Suprapubic skin (tissue), 4 donors: ENCODE measurements around the gene EXOC2. TPM values are rescaled to one million over a fixed set of nuclear protein-coding genes. Genes with fewer than 3 reads are reported as not detected.

Experiments
- DNase-seq, 2 donors: peaks; one replicate each; pipeline ENCODE4 v3.0.0-alpha.2; 2019; ENCODE audit warnings: low spot score in 2 of 2
- H3K27ac ChIP-seq: fragments of 200-600 bp; sonication (generic); one replicate; pipeline ENCODE4 v1.5.1; 2019
- H3K27me3 ChIP-seq: fragments of 200-600 bp; sonication (generic); one replicate; pipeline ENCODE4 v1.5.1; 2019
- H3K36me3 ChIP-seq: fragments of 200-600 bp; sonication (generic); one replicate; pipeline ENCODE4 v1.5.1; 2019
- H3K4me1 ChIP-seq: fragments of 200-600 bp; sonication (generic); one replicate; pipeline ENCODE4 v1.5.1; 2019
- H3K4me3 ChIP-seq: fragments of 200-600 bp; sonication (generic); one replicate; pipeline ENCODE4 v1.5.1; 2019; ENCODE audit warnings: mild to moderate bottlenecking
- H3K9me3 ChIP-seq: fragments of 200-600 bp; sonication (generic); one replicate; pipeline ENCODE4 v1.5.1; 2019
- CTCF ChIP-seq, 2 donors: fragments of 200-600 bp in 1 of 2; fragments of 450-650 bp in 1 of 2; sonication (generic) in 1 of 2; IDR thresholded peaks; one replicate each; pipeline ENCODE4 v1.5.1; 2016 to 2019; ENCODE audit warnings: antibody characterized with exemption in 2 of 2, mild to moderate bottlenecking in 1 of 2, moderate library complexity in 1 of 2
- EP300 ChIP-seq: sonication (generic); formaldehyde crosslinking; IDR thresholded peaks from one replicate; pipeline ENCODE4 v1.6.1; 2017; ENCODE audit warnings: antibody characterized with exemption
- POLR2A ChIP-seq, 2 donors: fragments of 450-650 bp; IDR thresholded peaks; one replicate each; pipeline ENCODE4 v1.6.1; 2017; ENCODE audit warnings: antibody characterized with exemption in 2 of 2, mild to moderate bottlenecking in 2 of 2, moderate library complexity in 2 of 2
- POLR2AphosphoS5 ChIP-seq, 3 donors: sonication (generic); formaldehyde crosslinking; IDR thresholded peaks; one replicate each; pipeline ENCODE4 v1.6.1; 2017; ENCODE audit warnings: antibody characterized with exemption in 3 of 3
- WGBS: methylation state at CpG from one replicate; pipeline ENCODE4 v1.1.5; 2018; 5-methylcytosine and 5-hydroxymethylcytosine counted together
- total RNA-seq, 4 donors: library from RNA; depleted of rRNA; stranded (reverse); fragments of >200 nt; gene quantifications; one replicate each; pipeline ENCODE4 v1.1.0, GENCODE V29; 2016

The EXOC2 gene
- total RNA-seq, 4 donors from 2014 or later: 17.7 to 28.1 (median 20.3) TPM

DNA sequence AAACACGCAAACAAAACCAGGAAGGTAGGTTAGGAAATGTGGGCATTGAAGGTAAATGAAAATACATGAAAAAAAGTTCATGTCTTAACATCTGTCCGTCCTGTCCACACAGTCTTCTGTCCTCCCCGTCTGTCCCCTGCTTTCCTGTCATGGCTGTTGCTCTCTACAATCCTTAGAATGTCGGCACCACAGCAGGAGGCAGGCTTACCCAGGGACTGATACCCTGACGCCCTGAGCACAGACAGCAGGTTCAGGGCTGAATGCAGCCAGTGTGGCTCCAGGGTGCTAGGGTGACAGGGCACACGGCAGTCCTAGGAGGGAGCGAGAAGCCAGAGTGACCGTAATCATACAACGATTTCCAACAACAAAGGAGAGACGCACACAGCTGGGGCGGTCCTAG is 177.7 kb downstream of the EXOC2 start:
- no peaks in the 10 kb centered on the region for H3K4me1 ChIP-seq
- peaks cover 3% of the 10 kb centered on the region for H3K36me3 ChIP-seq
- no peaks in the 10 kb centered on the region for H3K9me3 ChIP-seq
- H3K27ac ChIP-seq: no peak overlapping the region
- 92% methylated on average over 11 of the region's 11 CpGs for WGBS
- TF ChIP-seq POLR2A (IDR thresholded peaks at IDR 0.05) (no peak), CTCF (IDR thresholded peaks at IDR 0.05) (no peak), POLR2AphosphoS5 (IDR thresholded peaks at IDR 0.05) (no peak), EP300 (no peak)
- no peak overlapping the region for H3K4me3 ChIP-seq
- no peak for DNase-seq
- H3K27me3 ChIP-seq: no peaks in the 10 kb centered on the region

DNA sequence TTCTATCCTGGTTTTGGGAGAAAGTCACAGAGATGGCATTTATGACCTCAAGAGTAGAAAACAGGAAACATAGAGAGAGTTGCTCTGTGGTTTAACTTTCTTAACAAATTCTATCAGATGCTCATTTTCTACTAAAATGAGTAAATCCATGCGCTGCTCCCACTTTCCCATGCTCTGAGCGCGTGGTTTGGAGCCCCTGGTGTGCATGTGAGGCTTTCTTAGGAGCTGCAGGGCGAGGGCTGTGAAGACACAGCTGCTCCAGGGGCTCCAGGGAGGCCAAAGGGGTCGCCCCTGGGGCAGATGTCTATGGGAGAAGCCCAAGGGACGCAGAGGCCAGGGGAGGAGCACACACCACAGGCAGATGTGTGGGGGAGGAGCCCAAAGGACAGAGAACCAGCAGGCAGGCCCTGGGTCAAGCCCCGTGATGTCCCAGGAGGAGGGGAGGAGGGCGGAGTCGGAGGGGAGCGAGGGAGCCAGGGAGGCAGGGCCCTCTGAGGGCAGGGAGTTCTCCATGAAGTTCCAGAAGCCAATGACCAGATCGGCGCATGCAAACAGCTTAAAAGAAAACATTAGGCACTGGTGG is 178.5 kb downstream of the EXOC2 start:
- peaks cover 3% of the 10 kb centered on the region for H3K36me3 ChIP-seq
- no peak for DNase-seq
- H3K4me1 ChIP-seq: no peaks in the 10 kb centered on the region
- no peak overlapping the region for H3K4me3 ChIP-seq
- H3K9me3 ChIP-seq: no peaks in the 10 kb centered on the region
- no peaks in the 10 kb centered on the region for H3K27me3 ChIP-seq
- TF ChIP-seq EP300: no peak
- no peak for TF ChIP-seq CTCF (IDR thresholded peaks at IDR 0.05)
- no peak for TF ChIP-seq POLR2AphosphoS5 (IDR thresholded peaks at IDR 0.05)
- no peak for TF ChIP-seq POLR2A (IDR thresholded peaks at IDR 0.05)
- H3K27ac ChIP-seq: no peak overlapping the region
- 79% methylated on average over 12 of the region's 12 CpGs for WGBS

GRCh38 chr6:513961-514360 is 179.0 kb downstream of the EXOC2 start:
- no peaks in the 10 kb centered on the region for H3K27me3 ChIP-seq
- no peaks in the 10 kb centered on the region for H3K9me3 ChIP-seq
- TF ChIP-seq CTCF (IDR thresholded peaks at IDR 0.05) (no peak), POLR2A (IDR thresholded peaks at IDR 0.05) (no peak), POLR2AphosphoS5 (IDR thresholded peaks at IDR 0.05) (no peak), EP300 (no peak)
- H3K27ac ChIP-seq: no peak overlapping the region
- no peak overlapping the region for H3K4me3 ChIP-seq
- H3K4me1 ChIP-seq: no peaks in the 10 kb centered on the region
- no peak for DNase-seq
- peaks cover 3% of the 10 kb centered on the region for H3K36me3 ChIP-seq
- WGBS: 91% methylated on average over 3 of the region's 3 CpGs

DNA sequence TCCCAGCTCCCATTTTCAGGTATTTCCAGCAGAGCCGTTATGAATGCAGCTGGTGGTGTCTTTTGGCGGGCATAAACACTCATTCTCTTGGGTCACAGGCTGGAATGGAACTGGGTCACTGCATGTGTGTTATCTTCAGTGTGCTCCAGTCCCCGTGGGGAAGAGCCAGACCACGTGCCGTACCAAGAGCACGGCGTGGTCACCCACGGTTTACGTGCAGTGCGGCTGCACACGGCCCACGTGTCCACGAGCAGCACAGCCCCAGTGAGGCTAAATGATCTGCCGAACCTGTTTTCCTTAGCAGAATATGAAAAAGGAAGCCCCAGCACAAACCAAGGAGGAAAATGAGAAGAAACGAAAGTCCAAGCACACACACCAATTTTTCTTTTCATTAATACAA is 179.9 kb downstream of the EXOC2 start:
- no peak for DNase-seq

More for the DNA sequence above, 179.9 kb downstream of the EXOC2 start:
- no peak overlapping the region for H3K27ac ChIP-seq
- peaks cover 3% of the 10 kb centered on the region for H3K36me3 ChIP-seq
- no peaks in the 10 kb centered on the region for H3K9me3 ChIP-seq
- no peaks in the 10 kb centered on the region for H3K27me3 ChIP-seq
- TF ChIP-seq CTCF (IDR thresholded peaks at IDR 0.05) (no peak), POLR2AphosphoS5 (IDR thresholded peaks at IDR 0.05) (no peak), EP300 (no peak), POLR2A (IDR thresholded peaks at IDR 0.05) (no peak)
- no peaks in the 10 kb centered on the region for H3K4me1 ChIP-seq
- WGBS: 96% methylated on average over 15 of the region's 15 CpGs
- H3K4me3 ChIP-seq: no peak overlapping the region
